Stomach (tissue), 4 donors: Measurements from ENCODE around the gene PCSK9.

Experiments
- EP300 ChIP-seq: sonication (generic); formaldehyde crosslinking; IDR thresholded peaks from one replicate; pipeline ENCODE4 v1.6.1; 2017; ENCODE audit warnings: antibody characterized with exemption
- POLR2A ChIP-seq, 4 donors: fragments of 450-650 bp; IDR thresholded peaks; one replicate each; pipeline ENCODE4 v1.6.1; 2016; ENCODE audit warnings: antibody characterized with exemption in 4 of 4, control low read depth in 2 of 4, mild to moderate bottlenecking in 1 of 4, moderate library complexity in 1 of 4
- POLR2AphosphoS5 ChIP-seq, 3 donors: sonication (generic); formaldehyde crosslinking; IDR thresholded peaks; one replicate each; pipeline ENCODE4 v1.6.1; 2016; ENCODE audit warnings: antibody characterized with exemption in 3 of 3
- TF ChIP-seq, protein P1 (sequence below), 7 experiments: fragments of 450-650 bp in 4 of 7; fragments of 200-600 bp in 3 of 7; sonication (generic) in 3 of 7; IDR thresholded peaks; one replicate each; pipeline ENCODE4 v1.5.1; 2016 to 2019; ENCODE audit warnings: antibody characterized with exemption in 7 of 7, control low read depth in 2 of 7, mild to moderate bottlenecking in 1 of 7

DNA sequence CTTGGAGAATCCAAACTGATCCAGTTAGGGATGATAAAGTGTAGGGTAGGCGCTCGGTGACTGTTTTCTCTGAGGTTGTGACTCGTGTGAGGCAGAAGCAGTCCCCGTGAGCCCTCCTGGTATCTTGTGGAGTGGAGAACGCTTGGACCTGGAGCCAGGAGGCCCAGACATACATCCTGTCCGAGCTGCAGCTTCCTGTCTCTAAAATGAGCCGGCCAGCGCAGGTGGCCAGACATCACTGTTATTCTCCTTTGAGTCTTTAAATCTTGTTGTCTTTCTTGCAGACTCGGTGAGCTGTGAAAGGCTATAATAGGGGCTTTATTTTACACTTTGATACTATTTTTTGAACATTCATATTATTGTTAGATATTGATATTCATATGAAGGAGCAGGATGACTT, 12.3 kb downstream of the PCSK9 start:
- TF ChIP-seq, protein P1, sequence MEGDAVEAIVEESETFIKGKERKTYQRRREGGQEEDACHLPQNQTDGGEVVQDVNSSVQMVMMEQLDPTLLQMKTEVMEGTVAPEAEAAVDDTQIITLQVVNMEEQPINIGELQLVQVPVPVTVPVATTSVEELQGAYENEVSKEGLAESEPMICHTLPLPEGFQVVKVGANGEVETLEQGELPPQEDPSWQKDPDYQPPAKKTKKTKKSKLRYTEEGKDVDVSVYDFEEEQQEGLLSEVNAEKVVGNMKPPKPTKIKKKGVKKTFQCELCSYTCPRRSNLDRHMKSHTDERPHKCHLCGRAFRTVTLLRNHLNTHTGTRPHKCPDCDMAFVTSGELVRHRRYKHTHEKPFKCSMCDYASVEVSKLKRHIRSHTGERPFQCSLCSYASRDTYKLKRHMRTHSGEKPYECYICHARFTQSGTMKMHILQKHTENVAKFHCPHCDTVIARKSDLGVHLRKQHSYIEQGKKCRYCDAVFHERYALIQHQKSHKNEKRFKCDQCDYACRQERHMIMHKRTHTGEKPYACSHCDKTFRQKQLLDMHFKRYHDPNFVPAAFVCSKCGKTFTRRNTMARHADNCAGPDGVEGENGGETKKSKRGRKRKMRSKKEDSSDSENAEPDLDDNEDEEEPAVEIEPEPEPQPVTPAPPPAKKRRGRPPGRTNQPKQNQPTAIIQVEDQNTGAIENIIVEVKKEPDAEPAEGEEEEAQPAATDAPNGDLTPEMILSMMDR (IDR thresholded peaks at IDR 0.05) = no peak
- TF ChIP-seq POLR2A (IDR thresholded peaks at IDR 0.05) (no peak), POLR2AphosphoS5 (IDR thresholded peaks at IDR 0.05) (no peak), EP300 (no peak)
